HEK293 (cell line): ENCODE data around the gene TAOK3.

Source experiments
- CTCF ChIP-seq: fragments of 450-650 bp; formaldehyde crosslinking; IDR thresholded peaks from 2 replicates; pipeline ENCODE4 v1.5.1; 2016; ENCODE audit warnings: missing biosample characterization, missing genetic modification characterization
- KLF16 ChIP-seq: fragments of 450-650 bp; formaldehyde crosslinking; IDR thresholded peaks from 2 replicates; pipeline ENCODE4 v1.5.1; 2017; ENCODE audit warnings: missing biosample characterization, missing genetic modification characterization
- TCF7L2 ChIP-seq: IDR thresholded peaks from 2 replicates; pipeline ENCODE4 v1.6.1; 2011; ENCODE audit warnings: low read depth, mild to moderate bottlenecking, inconsistent platforms, low read length, moderate library complexity, borderline replicate concordance
- ZNF114 ChIP-seq: fragments of 450-650 bp; formaldehyde crosslinking; IDR thresholded peaks from 2 replicates; pipeline ENCODE4 v1.5.0; 2017; ENCODE audit warnings: missing biosample characterization, missing genetic modification characterization
- ZNF133 ChIP-seq: fragments of 450-650 bp; formaldehyde crosslinking; IDR thresholded peaks from 2 replicates; pipeline ENCODE4 v1.5.1; 2016; ENCODE audit warnings: missing biosample characterization, missing genetic modification characterization
- ZNF138 ChIP-seq: fragments of 450-650 bp; formaldehyde crosslinking; IDR thresholded peaks from 2 replicates; pipeline ENCODE4 v1.5.1; 2016; ENCODE audit warnings: missing biosample characterization, missing genetic modification characterization, borderline replicate concordance
- ZNF2 ChIP-seq: fragments of 450-650 bp; formaldehyde crosslinking; IDR thresholded peaks from 2 replicates; pipeline ENCODE4 v1.5.1; 2016; ENCODE audit warnings: missing biosample characterization, missing genetic modification characterization
- ZNF266 ChIP-seq: fragments of 450-650 bp; formaldehyde crosslinking; IDR thresholded peaks from 2 replicates; pipeline ENCODE4 v1.5.1; 2016; ENCODE audit warnings: missing biosample characterization, missing genetic modification characterization, low read depth
- ZNF558 ChIP-seq: fragments of 450-650 bp; formaldehyde crosslinking; IDR thresholded peaks from 2 replicates; pipeline ENCODE4 v1.5.1; 2016; ENCODE audit warnings: missing biosample characterization, missing genetic modification characterization
- ZNF561 ChIP-seq: fragments of 450-650 bp; IDR thresholded peaks from 2 replicates; pipeline ENCODE4 v1.5.1; 2018; ENCODE audit warnings: missing biosample characterization, missing genetic modification characterization, borderline replicate concordance
- ZNF670 ChIP-seq: fragments of 450-650 bp; formaldehyde crosslinking; IDR thresholded peaks from 2 replicates; pipeline ENCODE4 v1.5.1; 2016; ENCODE audit warnings: missing biosample characterization, missing genetic modification characterization, low read depth
- TF ChIP-seq, protein P1 (sequence below): fragments of 450-650 bp; formaldehyde crosslinking; IDR thresholded peaks from 2 replicates; pipeline ENCODE4 v1.5.1; 2016; ENCODE audit warnings: missing biosample characterization, missing genetic modification characterization

DNA sequence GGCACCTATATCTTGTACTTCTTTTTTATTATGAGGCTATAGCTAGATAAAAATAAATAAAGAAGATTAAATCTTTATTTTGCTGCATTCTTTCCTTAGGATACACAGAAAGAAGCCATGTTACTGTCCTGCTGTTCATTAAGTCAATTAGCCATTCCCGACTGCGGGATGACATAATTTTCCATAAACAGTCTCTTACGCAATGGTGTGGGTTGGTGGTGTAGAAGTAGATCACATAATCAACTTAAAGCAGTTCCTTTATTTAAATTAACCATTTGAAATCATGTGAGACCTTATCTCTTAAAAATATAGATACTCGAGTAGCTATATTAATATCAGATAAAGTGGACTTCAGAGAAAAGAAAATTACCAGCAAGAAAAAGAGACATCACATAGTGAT, 40.2 kb downstream of the TAOK3 start:
- no peak for TF ChIP-seq KLF16 (tag by site-specific recombination)
- no peak for TF ChIP-seq ZNF138
- no peak for TF ChIP-seq ZNF561 (tag by site-specific recombination)
- TF ChIP-seq CTCF (tag by site-specific recombination) = no peak
- TF ChIP-seq ZNF133 (tag by site-specific recombination) = no peak
- TF ChIP-seq TCF7L2 = no peak
- no peak for TF ChIP-seq ZNF2
- no peak for TF ChIP-seq ZNF670 (tag by site-specific recombination)
- TF ChIP-seq, protein P1, sequence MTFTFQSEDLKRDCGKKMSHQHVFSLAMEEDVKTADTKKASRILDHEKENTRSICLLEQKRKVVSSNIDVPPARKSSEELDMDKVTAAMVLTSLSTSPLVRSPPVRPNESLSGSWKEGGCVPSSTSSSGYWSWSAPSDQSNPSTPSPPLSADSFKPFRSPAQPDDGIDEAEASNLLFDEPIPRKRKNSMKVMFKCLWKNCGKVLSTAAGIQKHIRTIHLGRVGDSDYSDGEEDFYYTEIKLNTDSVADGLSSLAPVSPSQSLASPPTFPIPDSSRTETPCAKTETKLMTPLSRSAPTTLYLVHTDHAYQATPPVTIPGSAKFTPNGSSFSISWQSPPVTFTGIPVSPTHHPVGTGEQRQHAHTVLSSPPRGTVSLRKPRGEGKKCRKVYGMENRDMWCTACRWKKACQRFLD (tag by site-specific recombination) = no peak
- TF ChIP-seq ZNF266 = no peak
- TF ChIP-seq ZNF558 (tag by site-specific recombination) = no peak
- TF ChIP-seq ZNF114 (tag by site-specific recombination) = no peak
